DMS79 (cell line): ENCODE measurements around the gene ZNRD2.

Source experiments
- DNase-seq: peaks from one replicate; lab custom pipeline; 2025; lab: John Stamatoyannopoulos, UW

ZNRD2 gene

DNA sequence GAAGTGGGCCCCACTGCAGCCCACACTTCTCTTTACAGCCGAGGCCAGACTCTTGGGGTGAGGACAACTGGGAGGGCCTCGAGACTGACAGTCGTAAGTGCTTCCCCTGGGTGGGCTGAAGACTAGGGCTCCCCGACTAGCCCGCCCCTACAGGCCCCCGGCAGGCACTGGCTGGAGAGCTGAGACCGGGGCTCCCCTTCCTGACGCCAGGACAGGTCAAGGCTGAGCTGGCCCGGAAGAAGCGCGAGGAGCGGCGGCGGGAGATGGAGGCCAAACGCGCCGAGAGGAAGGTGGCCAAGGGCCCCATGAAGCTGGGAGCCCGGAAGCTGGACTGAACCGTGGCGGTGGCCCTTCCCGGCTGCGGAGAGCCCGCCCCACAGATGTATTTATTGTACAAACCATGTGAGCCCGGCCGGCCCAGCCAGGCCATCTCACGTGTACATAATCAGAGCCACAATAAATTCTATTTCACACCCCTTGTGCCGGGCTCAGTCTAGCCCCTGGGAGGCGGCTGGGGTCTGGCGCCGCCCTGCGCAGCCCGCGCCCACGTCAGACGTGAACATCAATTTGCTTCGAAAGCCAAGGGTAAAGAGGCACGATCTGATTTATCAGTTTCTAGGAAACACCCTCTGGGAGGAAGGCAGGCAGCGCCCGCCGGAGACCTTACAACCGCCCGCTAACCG lies 31.9 kb upstream of the ZNRD2 start:
- no peak for DNase-seq

DNA sequence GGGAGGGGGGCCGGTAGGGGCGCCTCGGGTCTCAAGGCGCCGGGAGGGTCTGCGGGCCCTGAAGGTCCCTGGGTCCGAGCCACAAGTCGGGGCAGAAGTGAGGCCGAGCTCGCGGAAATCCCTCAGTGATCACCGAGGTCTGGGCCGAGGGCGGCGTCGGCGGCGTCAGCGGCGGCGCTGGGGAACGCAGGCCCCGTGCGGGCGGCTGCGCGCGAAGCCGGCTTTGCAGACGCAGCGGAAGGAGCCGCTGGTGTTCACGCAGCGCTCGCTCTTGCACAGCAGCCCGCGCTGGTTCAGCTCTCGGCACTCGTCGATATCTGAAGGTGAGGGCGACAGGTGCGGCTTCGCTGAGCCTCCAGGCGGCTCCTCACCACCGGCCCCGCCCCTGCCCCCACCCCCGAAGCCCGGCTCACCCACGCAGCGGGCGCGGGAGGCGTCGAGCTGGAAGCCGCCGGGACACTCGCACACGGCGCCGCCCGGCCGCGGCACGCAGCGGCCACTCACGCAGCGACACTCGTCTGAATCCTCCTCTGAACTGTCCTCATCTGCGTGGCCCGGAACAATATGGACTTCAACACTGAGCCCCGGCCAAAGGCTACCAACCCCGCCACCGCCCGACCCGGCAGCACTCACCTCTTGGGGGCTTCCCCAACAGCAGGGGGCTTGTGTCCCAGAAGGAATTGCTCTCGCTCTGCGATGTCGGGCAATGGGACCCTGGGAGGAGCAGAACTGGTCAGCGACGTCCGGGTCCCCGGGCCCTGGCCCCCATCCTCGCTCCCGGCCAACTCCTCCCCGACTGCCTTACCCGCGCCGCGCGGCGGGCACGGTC lies 31.1 kb upstream of the ZNRD2 start:
- DNase-seq = no peak

DNA sequence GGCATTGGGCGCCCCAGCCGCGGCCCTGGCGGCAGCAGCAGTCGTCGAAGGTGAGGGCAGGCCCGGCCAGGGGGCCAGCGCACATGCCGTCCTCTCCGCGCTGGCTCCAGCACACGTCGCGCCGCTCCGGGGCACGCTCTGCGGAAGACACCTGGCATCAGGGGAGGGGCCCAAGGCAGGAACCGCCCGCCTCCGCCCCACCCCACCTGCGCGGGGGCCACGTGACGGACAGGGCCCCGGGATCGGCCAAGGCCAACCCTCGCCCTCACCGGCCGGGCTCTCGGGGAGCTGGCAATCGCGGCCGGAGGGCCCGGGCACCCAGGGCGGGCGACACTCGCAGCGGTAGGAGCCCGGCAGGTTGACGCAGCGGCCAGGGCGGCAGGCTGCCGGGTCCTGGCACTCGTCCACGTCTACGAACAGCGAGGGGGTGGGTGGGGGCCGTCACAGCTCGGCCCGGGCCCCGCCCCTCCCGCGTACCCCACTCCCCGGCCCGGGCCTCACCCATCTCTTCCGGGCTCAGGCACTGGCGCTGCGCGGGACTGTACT lies 30.5 kb upstream of the ZNRD2 start:
- DNase-seq = no peak

DNA sequence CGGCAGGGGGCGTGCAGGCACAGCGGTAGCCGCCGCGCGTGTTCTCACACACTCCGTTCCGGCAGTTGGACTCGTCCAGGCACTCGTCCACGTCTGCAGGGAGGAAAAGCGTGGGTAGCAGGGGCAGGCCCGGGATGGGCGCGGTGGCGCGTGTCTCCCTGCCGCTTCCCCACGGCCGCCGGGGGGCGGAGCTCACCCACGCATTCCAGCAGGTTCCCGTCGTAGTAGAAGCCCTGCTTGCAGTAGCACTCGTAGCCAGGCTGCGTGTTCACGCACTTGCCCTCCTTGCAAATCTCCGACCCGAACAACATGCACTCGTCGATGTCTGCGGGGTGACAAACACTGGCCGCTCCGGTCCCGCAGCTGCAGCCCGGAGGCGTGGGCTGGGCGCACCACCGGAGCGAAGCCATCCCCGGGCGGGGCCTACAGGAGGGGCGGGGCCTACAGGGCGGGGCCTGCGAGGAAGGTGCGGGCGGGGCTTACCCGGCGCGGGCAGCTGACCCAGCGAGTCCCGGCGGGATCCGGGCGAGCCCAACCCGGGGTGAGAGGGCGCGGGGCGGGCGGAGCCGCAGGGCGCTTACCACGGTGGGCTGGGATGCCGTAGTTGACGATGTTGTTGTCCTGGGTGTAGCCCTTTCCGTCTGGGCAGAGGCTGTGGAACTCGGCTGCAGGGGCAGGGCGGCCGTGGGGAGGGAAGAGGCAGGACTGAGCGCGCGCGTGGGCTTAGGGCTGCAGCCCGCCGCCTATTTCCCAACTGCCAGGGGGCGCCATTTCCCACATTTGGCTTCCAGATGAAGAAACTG lies 29.8 kb upstream of the ZNRD2 start:
- no peak for DNase-seq

DNA sequence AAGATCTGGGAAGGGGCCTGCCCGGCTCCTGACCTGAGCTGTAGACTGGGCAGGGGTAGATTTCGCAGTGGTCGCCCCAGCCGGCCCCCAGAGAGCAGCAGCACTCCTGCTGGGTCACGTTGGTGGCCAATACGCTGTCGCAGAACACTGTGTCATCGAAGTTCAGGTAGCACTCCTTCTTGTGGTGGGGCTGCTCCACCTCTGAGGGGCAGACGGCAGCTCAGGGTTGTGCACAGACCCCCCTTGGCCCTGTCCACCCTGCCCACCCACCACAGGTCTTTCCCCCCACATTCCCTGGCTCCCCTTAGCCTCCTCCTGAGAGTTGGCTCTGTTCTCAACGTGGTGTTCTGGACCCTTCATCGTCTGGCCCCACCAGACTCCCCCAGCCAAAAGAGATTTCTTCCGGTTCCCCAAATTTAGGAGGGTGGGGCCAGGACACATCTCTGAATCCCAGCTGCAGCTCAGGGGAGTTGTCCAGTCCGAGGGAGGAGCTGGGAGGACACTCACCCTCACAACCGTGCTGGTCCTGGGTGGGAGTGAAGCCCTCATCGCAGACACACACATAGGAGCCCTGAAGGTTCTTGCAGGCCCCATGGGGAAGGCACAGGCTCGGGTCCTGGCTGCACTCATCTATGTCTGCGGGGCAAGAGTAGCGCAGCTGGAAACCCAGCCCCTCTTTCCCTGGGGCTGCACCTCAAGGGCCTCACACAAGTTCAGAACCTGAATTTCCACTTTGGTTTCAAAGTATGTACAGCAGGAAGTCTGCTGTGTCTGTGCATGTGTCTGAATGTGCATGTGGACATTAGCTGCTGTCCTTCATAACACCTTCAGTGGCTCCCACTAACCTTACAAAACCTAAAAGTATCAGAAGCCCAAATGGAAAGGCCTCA lies 28.9 kb upstream of the ZNRD2 start:
- DNase-seq = no peak

DNA sequence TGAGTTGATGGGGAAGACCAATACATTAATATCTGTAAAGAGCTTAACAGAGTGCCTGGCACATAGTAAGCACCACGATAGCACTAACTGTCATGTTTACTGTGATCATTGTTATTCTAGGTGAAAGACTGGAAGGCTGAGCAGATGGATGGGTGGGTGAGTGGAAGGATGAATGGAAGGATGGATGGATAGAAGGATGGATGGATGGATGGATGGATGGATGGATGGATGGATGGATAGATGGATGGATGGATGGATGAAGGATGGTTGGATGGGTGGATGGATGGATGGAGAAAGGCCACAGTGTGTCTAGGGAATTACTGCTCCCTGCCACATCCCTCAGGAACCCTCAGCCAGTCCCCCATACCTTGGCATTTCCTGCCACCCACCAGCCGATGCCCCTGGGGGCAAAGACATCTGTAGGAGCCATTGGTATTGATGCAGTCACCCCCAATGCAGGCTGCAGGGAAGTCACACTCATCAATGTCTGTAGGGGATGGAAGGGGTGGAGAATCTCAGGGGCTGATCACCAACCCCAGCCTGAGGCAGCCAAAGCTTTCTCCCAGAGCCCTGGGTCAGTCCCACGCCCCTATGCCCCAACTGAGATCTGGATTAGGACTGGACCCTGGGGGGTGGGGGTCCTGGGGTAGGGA lies 27.4 kb upstream of the ZNRD2 start:
- DNase-seq = no peak

DNA sequence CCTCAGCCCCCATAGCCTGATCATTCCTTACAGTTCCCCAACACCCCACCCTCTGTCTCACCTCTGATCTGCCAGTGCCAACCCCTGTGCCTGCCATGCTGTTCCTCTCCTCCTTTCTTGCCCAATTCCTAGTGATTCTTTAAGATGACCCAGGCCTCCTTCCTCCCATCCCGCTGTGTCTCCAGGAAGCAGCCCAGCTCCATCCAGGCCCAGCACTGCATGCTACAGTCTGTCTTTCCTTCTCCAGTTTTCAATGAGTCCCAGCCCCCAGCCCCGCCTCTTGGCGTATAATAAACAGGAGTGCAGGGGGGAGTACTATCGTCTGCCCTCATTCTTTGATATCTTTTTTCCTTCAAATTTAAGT lies 24.4 kb upstream of the ZNRD2 start:
- DNase-seq = no peak

DNA sequence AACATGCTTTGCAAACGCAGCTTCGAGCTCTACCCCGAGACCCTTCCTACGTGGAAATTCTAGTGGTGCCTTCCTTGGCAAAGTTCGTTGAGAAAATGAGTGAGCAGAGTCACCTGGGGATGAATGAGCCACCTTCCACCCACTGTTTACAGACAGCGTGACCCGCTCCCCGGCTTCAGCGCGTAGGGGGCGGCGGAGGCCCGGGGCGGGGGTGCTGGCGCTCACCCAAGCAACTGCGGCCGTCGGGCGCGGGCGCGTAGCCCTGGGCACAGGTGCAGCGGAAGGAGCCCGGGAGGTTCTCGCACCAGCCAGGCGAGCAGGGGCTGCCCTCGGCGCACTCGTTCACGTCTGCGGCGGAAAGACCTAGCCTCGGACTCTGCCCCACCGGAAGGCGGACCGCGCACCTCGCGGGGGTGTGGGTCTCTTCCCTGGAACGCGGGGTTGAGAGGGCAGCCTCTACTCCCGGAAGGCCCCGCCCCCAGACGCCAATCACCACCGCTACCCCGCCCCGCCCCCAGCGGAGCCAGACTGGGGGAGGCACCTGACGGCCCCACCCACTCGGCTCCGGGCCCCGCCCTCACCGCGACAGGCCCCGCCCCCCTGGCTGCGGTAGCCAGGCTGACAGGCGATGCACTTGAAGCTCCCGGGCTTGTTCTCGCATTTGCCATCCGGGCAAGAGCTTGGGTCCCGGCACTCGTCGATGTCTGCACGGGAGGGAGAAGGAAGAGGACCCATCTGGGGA lies 23.9 kb upstream of the ZNRD2 start:
- peak; percentile 88 for DNase-seq

DNA sequence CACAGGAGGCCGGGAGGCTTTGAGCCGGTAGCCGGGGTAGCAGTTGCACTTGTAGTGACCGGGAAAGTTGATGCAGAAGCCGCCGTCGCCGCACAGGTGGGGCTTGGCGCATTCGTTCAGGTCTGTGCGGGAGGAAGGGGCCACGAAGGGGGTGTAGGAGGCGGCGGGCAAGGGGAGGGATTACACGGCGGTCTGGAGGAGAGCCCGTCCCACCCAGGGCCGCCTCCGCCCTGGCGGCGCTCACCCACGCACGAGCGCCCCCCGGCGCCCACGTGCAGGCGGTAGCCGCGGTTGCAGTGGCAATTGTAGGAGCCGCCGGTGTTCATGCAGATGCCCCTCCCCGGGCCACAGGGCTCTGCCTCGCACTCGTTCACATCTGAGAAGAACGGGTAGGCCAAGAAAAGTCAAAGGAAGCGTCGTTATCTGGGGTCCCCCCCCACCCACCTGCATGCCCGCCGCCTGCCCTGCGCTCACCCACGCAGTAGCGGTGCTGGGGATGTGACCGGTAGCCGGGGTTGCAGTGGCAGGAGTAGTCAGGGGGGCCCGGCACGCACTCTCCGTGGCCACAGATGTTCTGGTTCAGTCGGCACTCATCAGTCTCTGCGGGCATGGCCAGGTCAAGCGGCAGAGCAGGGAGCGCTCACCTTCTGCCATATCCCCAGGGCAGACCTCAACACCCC lies 22.7 kb upstream of the ZNRD2 start:
- no peak for DNase-seq

DNA sequence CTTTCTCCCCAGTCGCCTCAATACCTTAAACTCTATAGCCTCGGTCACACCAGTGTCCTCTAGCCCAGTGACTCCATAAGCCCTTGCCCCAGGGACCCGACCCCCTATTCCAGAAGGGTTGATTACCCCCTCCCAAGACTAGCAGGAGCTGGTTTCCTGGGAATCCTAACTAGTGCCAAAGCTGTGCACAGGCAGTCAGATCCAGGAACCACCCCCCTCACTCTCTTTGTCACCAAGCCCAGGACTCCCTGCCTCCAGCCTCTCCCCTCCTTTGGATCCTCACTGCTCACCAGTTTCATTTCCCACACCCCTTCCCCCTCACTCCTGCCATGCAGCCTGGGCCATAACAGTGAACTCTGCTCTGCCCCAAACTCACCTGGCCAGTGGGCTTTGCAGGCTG lies 21.9 kb upstream of the ZNRD2 start:
- DNase-seq = no peak

DNA sequence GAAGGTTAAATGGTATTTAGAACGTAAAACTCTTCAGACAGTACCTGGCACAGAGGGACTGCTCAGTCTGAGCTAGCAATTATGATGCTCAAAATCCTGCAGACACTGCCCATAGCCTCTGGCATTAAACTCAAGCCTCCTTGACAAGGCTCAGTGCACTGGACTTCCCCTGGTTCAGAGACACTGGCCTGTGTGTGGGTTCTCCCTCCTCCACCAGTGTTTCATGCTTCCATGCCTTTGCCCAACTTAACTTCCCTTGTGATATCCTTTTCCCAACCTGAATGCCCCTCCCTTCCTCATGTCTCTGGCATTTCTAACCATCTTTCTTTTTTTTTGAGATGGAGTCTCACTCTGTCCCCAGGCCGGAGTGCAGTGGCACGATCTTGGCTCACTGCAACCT lies 21.2 kb upstream of the ZNRD2 start:
- no peak for DNase-seq

DNA sequence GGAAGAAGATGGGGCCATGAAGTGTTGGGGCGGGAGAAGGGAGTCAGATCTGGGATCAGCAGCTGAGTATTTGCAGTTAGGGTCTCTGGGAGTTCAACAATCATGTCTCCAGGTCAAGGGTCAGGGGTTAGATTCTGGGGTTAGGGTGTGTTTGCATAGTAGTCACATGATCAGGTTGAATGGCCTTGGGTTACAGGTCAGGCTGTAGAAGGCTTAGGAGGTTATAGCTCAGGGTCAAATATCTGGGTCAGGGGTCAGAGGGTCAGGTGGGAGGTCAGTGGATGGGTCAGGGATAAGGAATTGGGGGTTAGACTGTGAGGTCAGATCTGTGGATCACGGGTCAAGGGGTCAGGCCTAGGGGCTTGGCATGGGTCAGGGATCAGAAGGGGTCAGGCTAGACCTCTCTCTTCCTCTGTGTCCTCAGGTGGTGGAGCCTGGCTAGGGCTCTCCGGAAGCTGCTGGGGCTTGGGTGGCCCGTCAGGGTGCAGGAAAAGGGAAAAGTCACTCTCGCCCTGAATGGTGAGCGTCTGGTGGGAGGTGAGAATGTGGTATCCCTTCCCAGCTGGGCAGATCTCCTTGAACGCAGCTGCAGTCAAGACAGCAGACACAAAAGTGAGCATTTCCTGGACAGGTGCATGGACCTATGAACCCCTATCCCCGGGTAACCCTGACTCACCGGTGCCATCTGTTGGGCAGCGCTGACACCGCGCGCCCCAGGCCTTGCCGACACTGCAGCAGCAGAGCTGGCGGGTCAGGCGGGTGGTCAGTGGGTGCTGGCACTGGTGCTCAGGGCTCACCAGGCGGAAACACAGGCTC lies 18.5 kb upstream of the ZNRD2 start:
- DNase-seq = peak; percentile 75

DNA sequence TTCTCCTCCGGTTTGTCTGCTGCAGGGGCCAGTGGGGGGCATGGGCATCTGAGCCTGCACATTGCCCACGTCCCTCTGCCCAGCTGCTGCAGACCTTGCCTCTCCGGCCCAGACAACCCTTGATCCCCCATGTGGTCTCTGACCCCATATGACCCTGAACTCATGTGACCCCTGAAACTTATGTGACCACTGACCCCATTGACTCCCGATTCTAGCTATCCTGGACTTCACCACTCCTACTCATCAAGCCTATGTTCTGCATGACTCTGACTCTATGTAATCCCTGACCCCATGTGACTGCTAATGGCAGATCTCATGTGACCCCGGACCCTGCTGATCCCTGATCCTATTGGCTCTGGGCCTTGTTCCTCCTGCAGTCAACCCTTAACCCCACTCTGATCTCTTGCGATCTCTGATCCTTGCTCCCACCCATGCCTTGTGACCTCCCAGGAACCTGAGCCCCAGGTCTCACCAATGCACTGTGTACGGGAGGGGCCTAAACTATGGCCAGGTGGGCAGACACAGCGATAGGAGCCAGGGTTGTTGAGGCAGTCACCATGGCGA lies 17.8 kb upstream of the ZNRD2 start:
- DNase-seq = no peak

DNA sequence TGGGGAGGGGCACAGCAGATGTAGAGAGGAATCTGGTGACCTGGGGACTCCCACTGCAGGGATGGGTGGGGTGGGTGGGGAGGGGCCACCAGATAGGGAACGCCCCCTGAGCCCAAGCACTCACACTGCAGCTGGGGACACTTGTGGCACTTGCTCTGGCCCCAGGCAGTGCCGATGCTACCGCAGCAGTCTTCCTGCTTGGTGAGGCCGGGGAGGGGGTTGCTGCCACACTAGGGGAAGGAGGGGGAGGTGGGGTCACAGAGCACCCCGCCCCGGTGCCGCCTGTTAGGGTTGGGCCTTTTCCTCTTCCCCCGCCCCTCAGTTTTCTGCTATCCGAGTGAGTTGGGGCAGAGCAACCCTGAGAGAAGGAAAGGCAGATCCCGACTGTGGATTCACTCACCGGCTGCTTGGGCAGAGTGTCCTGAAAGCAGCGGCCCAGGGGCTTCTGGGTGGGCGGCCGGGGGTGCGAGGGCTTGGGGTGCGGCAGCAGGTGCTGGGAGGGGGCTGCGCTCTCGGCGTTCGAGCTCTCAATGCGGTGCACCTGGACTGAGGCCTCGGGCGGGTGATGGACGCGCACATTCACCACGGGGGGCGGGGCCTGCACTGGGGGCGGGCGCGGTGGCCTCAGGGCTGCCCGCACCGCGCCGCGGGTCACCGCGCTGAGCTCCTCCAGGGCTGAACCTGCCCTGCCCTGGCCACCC lies 16.8 kb upstream of the ZNRD2 start:
- DNase-seq = no peak

DNA sequence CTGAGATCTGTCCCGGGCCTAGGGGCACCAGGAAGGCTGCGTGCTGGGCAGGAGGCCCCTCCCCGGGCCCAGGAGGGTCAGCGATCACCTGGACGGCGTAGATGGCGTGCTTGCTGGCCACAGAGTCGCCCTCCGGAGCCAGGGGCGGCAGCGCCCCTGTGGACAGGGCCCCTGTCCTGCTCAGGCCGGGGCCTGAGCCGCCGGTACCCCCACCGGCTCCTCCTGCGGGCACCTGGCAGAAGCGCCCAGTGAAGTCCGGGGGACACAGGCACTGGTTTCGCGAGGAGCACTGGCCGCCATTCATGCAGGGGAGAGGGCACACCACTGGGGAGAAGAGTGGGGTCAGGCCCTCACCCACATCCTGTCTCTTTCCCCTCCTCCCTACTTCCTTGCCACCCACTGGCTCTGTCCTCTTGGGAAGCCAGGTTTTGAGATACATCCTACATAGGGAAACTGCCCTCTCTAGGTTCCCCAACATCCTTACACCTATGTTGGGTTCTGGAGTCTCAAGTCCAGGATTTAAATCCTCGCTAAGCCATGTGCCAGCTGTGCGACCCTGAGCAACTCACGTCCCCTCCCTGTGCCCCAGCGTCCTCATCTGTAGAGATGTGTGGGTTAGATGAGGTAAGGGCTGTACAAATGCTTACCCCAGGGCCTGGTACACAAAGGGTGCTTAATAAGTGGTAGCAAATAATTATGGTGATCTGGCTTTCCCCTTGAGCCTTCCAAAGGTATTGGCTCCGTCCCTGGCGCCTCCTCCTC lies 16.0 kb upstream of the ZNRD2 start:
- no peak for DNase-seq

DNA sequence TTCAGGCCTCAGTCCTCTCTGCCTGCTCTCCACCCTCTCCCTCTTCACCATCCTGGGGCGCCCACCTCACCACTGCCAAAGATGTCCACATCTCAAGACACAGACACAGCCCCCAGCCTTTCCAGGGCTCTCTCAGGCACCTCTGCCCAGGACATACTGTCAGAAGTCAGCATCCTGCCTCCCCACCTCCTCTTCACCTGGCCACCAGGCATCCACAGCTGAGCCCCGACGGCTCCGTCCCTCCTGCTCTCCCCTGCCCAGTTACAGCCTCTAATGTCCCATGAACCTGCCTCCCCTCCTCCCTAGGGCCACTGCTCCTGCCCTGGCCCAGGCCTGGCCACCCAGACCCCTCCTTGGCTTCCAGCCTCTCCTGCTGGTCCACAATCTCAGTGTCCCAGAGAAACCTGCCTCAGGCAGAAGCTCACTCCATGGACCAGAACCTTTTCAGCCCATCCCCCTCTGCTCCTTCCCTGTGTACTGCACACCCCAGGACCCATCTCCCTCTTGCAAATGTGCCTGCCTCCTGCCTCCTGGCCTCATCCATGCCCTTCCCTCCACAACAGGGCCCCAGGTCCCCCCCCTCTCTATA lies 15.3 kb upstream of the ZNRD2 start:
- no peak for DNase-seq
